NCI-H2196 (cell line): Measurements from ENCODE around the gene EVL.
"Not testable (repeated sequence)": the region's sequence is repeated elsewhere in the genome, so short reads cannot be mapped to it uniquely, and the experiment has no call there.

ENCODE experiments used
- DNase-seq: peaks from one replicate; lab custom pipeline; 2025; ENCODE audit not compliant: unreplicated experiment; lab: John Stamatoyannopoulos, UW

The EVL gene

GRCh38 chr14:100038065-100038464 is 27.2 kb upstream of the EVL start:
- no peak for DNase-seq

- no peak for DNase-seq
Observed at GRCh38 chr14:100039903-100040302, 25.3 kb upstream of the EVL start.

- DNase-seq, result no peak
Observed at GRCh38 chr14:100041271-100041670, 24.0 kb upstream of the EVL start.

GRCh38 chr14:100042286-100042685 is 22.9 kb upstream of the EVL start:
- DNase-seq, result no peak

GRCh38 chr14:100045642-100046344 is 19.4 kb upstream of the EVL start:
- DNase-seq, result no peak

- no peak for DNase-seq
Observed at GRCh38 chr14:100047600-100047999, 17.6 kb upstream of the EVL start.

GRCh38 chr14:100048786-100049185 is 16.4 kb upstream of the EVL start:
- DNase-seq, result no peak

- DNase-seq, result no peak
Observed at GRCh38 chr14:100049220-100049619, 16.0 kb upstream of the EVL start.

- DNase-seq, result no peak
Observed at GRCh38 chr14:100051103-100051502, 14.1 kb upstream of the EVL start.

- no peak for DNase-seq
Observed at GRCh38 chr14:100051543-100051942, 13.7 kb upstream of the EVL start.

- DNase-seq, result no peak
Observed at GRCh38 chr14:100052819-100053218, 12.4 kb upstream of the EVL start.

GRCh38 chr14:100054316-100055075 is 10.7 kb upstream of the EVL start:
- DNase-seq, result no peak

GRCh38 chr14:100056431-100056830 is 8.8 kb upstream of the EVL start:
- DNase-seq, result no peak

GRCh38 chr14:100056964-100057795 is 8.0 kb upstream of the EVL start:
- no peak for DNase-seq

GRCh38 chr14:100058777-100059437 is 6.3 kb upstream of the EVL start:
- no peak for DNase-seq

GRCh38 chr14:100059438-100059781 is 5.8 kb upstream of the EVL start:
- no peak for DNase-seq

GRCh38 chr14:100060760-100061159 is 4.5 kb upstream of the EVL start:
- no peak for DNase-seq

- DNase-seq, result no peak
Observed at GRCh38 chr14:100062590-100062989, 2.6 kb upstream of the EVL start.

GRCh38 chr14:100063314-100063941 is 1.8 kb upstream of the EVL start:
- DNase-seq, result no peak

GRCh38 chr14:100064335-100065092 is 708 bp upstream of the EVL start:
- not testable (repeated sequence) for DNase-seq
